ENCODE data around the gene PRKCE.

PRKCE gene

DNA sequence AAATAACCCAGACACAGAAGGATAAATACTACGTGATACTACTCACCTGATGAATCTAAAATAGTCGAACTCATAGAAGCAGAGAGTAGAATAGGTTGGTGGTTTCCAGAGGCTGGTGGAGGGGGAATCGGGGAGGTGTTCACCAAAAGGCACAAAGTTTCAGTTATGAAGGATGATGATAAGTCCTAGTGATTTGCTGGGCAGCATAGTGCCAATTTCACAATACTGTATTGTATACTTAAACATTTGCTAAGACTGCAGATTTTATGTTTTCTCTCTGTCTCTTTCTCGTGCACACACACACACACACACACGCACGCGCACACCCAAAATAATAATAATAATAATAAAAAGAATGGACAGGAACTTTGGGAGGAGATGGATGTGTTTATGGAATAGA lies 425.4 kb downstream of the PRKCE start:
- no peaks in the 10 kb centered on the region for H3K36me3 ChIP-seq (ENCODE audit: control insufficient read depth in 2 of 2, insufficient read depth in 2 of 2, low read length in 2 of 2)
- no peak overlapping the region for H3K4me3 ChIP-seq (ENCODE audit: low read length in 2 of 2)
- no peaks in the 10 kb centered on the region for H3K4me1 ChIP-seq (ENCODE audit: control insufficient read depth in 2 of 2, insufficient read depth in 2 of 2, low read length in 2 of 2)
- H3K9me3 ChIP-seq (ENCODE audit: control insufficient read depth in 2 of 2, low read length in 2 of 2), result no peaks in the 10 kb centered on the region
- no peaks in the 10 kb centered on the region for H3K27me3 ChIP-seq (ENCODE audit: control insufficient read depth in 2 of 2, insufficient read depth in 2 of 2, low read length in 2 of 2)
- H3K9ac ChIP-seq (ENCODE audit: low read depth in 1 of 2, low read length in 2 of 2), result no peak overlapping the region
- no peak overlapping the region for H3K27ac ChIP-seq (ENCODE audit: low read depth in 2 of 2, low read length in 2 of 2)

DNA sequence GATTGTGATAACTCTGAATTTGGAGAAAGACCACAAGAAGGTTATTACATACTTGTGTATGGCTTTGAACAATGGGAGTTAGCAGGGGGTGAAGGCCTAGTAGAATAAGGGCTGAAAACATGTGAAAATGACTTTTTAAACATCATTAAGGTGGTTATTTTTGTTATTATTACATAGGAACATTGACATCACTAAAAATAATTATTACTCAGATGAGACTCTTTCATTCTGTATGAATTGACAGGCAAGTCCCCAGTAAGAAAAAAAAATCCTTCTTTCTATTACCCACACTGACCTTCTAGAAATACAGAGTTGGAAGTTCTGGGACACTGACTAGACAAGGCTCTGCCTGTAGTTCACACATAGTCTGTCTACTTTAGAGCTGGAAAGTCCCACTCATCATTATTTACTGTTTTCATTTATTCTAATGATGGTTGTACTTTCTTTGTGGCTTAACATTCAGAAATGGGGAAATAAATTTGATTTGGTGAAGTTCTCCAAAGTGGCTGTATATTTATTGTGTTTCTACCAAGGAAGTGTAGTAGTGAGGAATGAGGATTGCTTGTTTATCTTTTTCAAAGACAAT lies 426.1 kb downstream of the PRKCE start:
- Histone ChIP-seq H3K27me3 (ENCODE audit: control insufficient read depth in 2 of 2, insufficient read depth in 2 of 2, low read length in 2 of 2) (no peaks in the 10 kb centered on the region), H3K27ac (ENCODE audit: low read depth in 2 of 2, low read length in 2 of 2) (no peak overlapping the region), H3K4me3 (ENCODE audit: low read length in 2 of 2) (no peak overlapping the region)

GRCh38 chr2:46079985-46080560 lies 428.6 kb downstream of the PRKCE start:
- Histone ChIP-seq H3K36me3 (ENCODE audit: control insufficient read depth in 2 of 2, insufficient read depth in 2 of 2, low read length in 2 of 2) (no peaks in the 10 kb centered on the region), H3K27ac (ENCODE audit: low read depth in 2 of 2, low read length in 2 of 2) (no peak overlapping the region), H3K4me1 (ENCODE audit: control insufficient read depth in 2 of 2, insufficient read depth in 2 of 2, low read length in 2 of 2) (no peaks in the 10 kb centered on the region), H3K9me3 (ENCODE audit: control insufficient read depth in 2 of 2, low read length in 2 of 2) (no peaks in the 10 kb centered on the region), H3K27me3 (ENCODE audit: control insufficient read depth in 2 of 2, insufficient read depth in 2 of 2, low read length in 2 of 2) (no peaks in the 10 kb centered on the region), H3K4me3 (ENCODE audit: low read length in 2 of 2) (no peak overlapping the region), H3K9ac (ENCODE audit: low read depth in 1 of 2, low read length in 2 of 2) (no peak overlapping the region)

More for the DNA sequence above, 426.1 kb downstream of the PRKCE start:
- no peaks in the 10 kb centered on the region for H3K9me3 ChIP-seq (ENCODE audit: control insufficient read depth in 2 of 2, low read length in 2 of 2)
- no peak overlapping the region for H3K9ac ChIP-seq (ENCODE audit: low read depth in 1 of 2, low read length in 2 of 2)
- no peaks in the 10 kb centered on the region for H3K36me3 ChIP-seq (ENCODE audit: control insufficient read depth in 2 of 2, insufficient read depth in 2 of 2, low read length in 2 of 2)
- H3K4me1 ChIP-seq (ENCODE audit: control insufficient read depth in 2 of 2, insufficient read depth in 2 of 2, low read length in 2 of 2), result no peaks in the 10 kb centered on the region

GRCh38 chr2:46082531-46083485 lies 431.3 kb downstream of the PRKCE start:
- Histone ChIP-seq H3K9me3 (ENCODE audit: control insufficient read depth in 2 of 2, low read length in 2 of 2) (no peaks in the 10 kb centered on the region), H3K36me3 (ENCODE audit: control insufficient read depth in 2 of 2, insufficient read depth in 2 of 2, low read length in 2 of 2) (peaks cover under 1 to 3% of the 10 kb centered on the region in 2 donors), H3K4me1 (ENCODE audit: control insufficient read depth in 2 of 2, insufficient read depth in 2 of 2, low read length in 2 of 2) (no peaks in the 10 kb centered on the region), H3K4me3 (ENCODE audit: low read length in 2 of 2) (no peak overlapping the region), H3K27me3 (ENCODE audit: control insufficient read depth in 2 of 2, insufficient read depth in 2 of 2, low read length in 2 of 2) (no peaks in the 10 kb centered on the region), H3K9ac (ENCODE audit: low read depth in 1 of 2, low read length in 2 of 2) (no peak overlapping the region), H3K27ac (ENCODE audit: low read depth in 2 of 2, low read length in 2 of 2) (no peak overlapping the region)

GRCh38 chr2:46086578-46087070 lies 435.1 kb downstream of the PRKCE start:
- H3K4me1 ChIP-seq (ENCODE audit: control insufficient read depth in 2 of 2, insufficient read depth in 2 of 2, low read length in 2 of 2), result no peaks in the 10 kb centered on the region
- no peaks in the 10 kb centered on the region for H3K9me3 ChIP-seq (ENCODE audit: control insufficient read depth in 2 of 2, low read length in 2 of 2)
- no peak overlapping the region for H3K9ac ChIP-seq (ENCODE audit: low read depth in 1 of 2, low read length in 2 of 2)
- no peaks in the 10 kb centered on the region for H3K27me3 ChIP-seq (ENCODE audit: control insufficient read depth in 2 of 2, insufficient read depth in 2 of 2, low read length in 2 of 2)
- H3K4me3 ChIP-seq (ENCODE audit: low read length in 2 of 2), result no peak overlapping the region
- peaks cover 7 to 11% of the 10 kb centered on the region in 2 donors for H3K36me3 ChIP-seq (ENCODE audit: control insufficient read depth in 2 of 2, insufficient read depth in 2 of 2, low read length in 2 of 2)
- H3K27ac ChIP-seq (ENCODE audit: low read depth in 2 of 2, low read length in 2 of 2), result no peak overlapping the region

- Histone ChIP-seq H3K36me3 (ENCODE audit: control insufficient read depth in 2 of 2, insufficient read depth in 2 of 2, low read length in 2 of 2) (peaks cover 7 to 11% of the 10 kb centered on the region in 2 donors), H3K27ac (ENCODE audit: low read depth in 2 of 2, low read length in 2 of 2) (no peak overlapping the region), H3K9ac (ENCODE audit: low read depth in 1 of 2, low read length in 2 of 2) (no peak overlapping the region), H3K27me3 (ENCODE audit: control insufficient read depth in 2 of 2, insufficient read depth in 2 of 2, low read length in 2 of 2) (no peaks in the 10 kb centered on the region), H3K9me3 (ENCODE audit: control insufficient read depth in 2 of 2, low read length in 2 of 2) (no peaks in the 10 kb centered on the region), H3K4me1 (ENCODE audit: control insufficient read depth in 2 of 2, insufficient read depth in 2 of 2, low read length in 2 of 2) (no peaks in the 10 kb centered on the region), H3K4me3 (ENCODE audit: low read length in 2 of 2) (no peak overlapping the region)
Observed at GRCh38 chr2:46087492-46087891, 436.0 kb downstream of the PRKCE start.

- no peaks in the 10 kb centered on the region for H3K9me3 ChIP-seq (ENCODE audit: control insufficient read depth in 2 of 2, low read length in 2 of 2)
- no peaks in the 10 kb centered on the region for H3K4me1 ChIP-seq (ENCODE audit: control insufficient read depth in 2 of 2, insufficient read depth in 2 of 2, low read length in 2 of 2)
- no peak overlapping the region for H3K9ac ChIP-seq (ENCODE audit: low read depth in 1 of 2, low read length in 2 of 2)
- no peak overlapping the region for H3K4me3 ChIP-seq (ENCODE audit: low read length in 2 of 2)
- H3K36me3 ChIP-seq (ENCODE audit: control insufficient read depth in 2 of 2, insufficient read depth in 2 of 2, low read length in 2 of 2), result peaks cover 9 to 11% of the 10 kb centered on the region in 2 donors
- H3K27me3 ChIP-seq (ENCODE audit: control insufficient read depth in 2 of 2, insufficient read depth in 2 of 2, low read length in 2 of 2), result no peaks in the 10 kb centered on the region
- H3K27ac ChIP-seq (ENCODE audit: low read depth in 2 of 2, low read length in 2 of 2), result no peak overlapping the region
Observed at GRCh38 chr2:46091004-46091403, 439.5 kb downstream of the PRKCE start.

DNA sequence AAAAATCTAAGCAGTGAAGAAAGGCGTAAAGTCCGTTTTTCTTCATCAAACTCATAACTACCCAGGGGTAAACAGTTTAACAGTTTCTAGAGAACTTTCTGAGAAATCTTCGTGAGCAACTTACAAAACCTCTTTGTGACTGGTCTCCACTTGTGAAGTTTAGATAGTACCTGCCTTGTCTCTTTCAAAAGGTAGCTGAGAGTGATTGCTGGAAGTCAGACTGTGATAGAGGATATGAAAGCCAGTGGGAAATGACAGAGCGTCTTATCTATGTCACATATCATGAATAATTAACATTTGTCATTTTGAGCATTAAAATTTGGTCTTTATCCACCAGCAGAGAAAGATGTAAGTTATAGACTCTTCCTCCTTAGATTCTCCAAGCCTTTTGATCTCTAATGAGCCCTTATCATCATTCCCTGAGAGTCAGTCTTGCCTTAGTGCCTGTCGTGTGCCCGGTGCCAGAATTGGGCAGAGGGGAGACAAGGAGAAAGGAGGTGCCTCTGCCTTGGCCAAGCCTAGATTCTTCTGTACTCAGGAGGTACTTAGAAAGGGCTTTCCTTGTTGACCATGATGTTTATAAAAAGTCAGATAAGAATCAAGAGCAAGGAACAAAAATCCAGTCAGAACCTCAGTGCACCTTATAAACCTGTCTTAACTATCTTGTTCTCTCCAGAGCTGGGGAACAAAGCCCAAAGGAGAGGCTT lies 440.6 kb downstream of the PRKCE start:
- Histone ChIP-seq H3K27ac (ENCODE audit: low read depth in 2 of 2, low read length in 2 of 2) (no peak overlapping the region), H3K27me3 (ENCODE audit: control insufficient read depth in 2 of 2, insufficient read depth in 2 of 2, low read length in 2 of 2) (no peaks in the 10 kb centered on the region), H3K4me3 (ENCODE audit: low read length in 2 of 2) (no peak overlapping the region), H3K36me3 (ENCODE audit: control insufficient read depth in 2 of 2, insufficient read depth in 2 of 2, low read length in 2 of 2) (peaks cover 9 to 11% of the 10 kb centered on the region in 2 donors), H3K4me1 (ENCODE audit: control insufficient read depth in 2 of 2, insufficient read depth in 2 of 2, low read length in 2 of 2) (no peaks in the 10 kb centered on the region), H3K9me3 (ENCODE audit: control insufficient read depth in 2 of 2, low read length in 2 of 2) (no peaks in the 10 kb centered on the region), H3K9ac (ENCODE audit: low read depth in 1 of 2, low read length in 2 of 2) (no peak overlapping the region)

DNA sequence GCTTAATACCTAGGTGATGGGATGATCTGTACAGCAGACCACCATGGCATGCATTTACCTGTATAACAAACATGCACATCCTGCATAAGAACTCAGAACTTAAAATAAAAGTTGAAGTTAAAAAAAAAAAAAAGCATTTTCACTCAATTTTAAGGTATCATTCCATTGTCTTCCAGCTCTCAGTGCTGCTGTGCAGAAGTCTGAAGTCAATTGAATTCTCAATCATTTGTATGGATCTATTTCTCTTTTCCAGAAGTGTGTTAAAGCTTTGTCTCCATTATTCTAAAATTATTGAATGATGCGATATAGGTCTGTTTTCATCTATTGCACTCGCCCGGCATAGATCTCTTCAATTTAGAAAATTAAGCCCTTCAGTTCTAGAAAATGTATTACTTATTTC lies 443.2 kb downstream of the PRKCE start:
- Histone ChIP-seq H3K9me3 (ENCODE audit: control insufficient read depth in 2 of 2, low read length in 2 of 2) (no peaks in the 10 kb centered on the region), H3K4me3 (ENCODE audit: low read length in 2 of 2) (no peak overlapping the region), H3K9ac (ENCODE audit: low read depth in 1 of 2, low read length in 2 of 2) (no peak overlapping the region), H3K27ac (ENCODE audit: low read depth in 2 of 2, low read length in 2 of 2) (no peak overlapping the region), H3K4me1 (ENCODE audit: control insufficient read depth in 2 of 2, insufficient read depth in 2 of 2, low read length in 2 of 2) (peaks cover 4 to 14% of the 10 kb centered on the region in 2 donors), H3K36me3 (ENCODE audit: control insufficient read depth in 2 of 2, insufficient read depth in 2 of 2, low read length in 2 of 2) (peaks cover 0 to 2% of the 10 kb centered on the region in 2 donors), H3K27me3 (ENCODE audit: control insufficient read depth in 2 of 2, insufficient read depth in 2 of 2, low read length in 2 of 2) (no peaks in the 10 kb centered on the region)
